WERI-Rb-1 (cell line): Measurements from ENCODE around the gene ARHGEF3.

Source experiments
- DNase-seq: peaks from one replicate; pipeline ENCODE4 v3.0.0-alpha.2; 2020
- H3K27ac ChIP-seq: fragments of 250-450 bp; sonication (Bioruptor Pico); 2 replicates; pipeline ENCODE4 v1.5.1; 2020; ENCODE audit warnings: mild to moderate bottlenecking, moderate library complexity
- H3K27me3 ChIP-seq: fragments of 250-450 bp; sonication (Bioruptor Pico); 2 replicates; pipeline ENCODE4 v1.5.1; 2021; ENCODE audit warnings: mild to moderate bottlenecking, low read depth, moderate library complexity; ENCODE audit not compliant: insufficient read depth, severe bottlenecking
- H3K36me3 ChIP-seq: fragments of 250-450 bp; sonication (Bioruptor Pico); 2 replicates; pipeline ENCODE4 v1.5.1; 2020; ENCODE audit warnings: mild to moderate bottlenecking, moderate library complexity
- H3K4me3 ChIP-seq: 2 replicates; pipeline ENCODE4 v1.5.1; 2011; ENCODE audit warnings: low read depth, mild to moderate bottlenecking, control low read depth, low read length
- H3K9me3 ChIP-seq: fragments of 250-450 bp; sonication (Bioruptor Pico); 2 replicates; pipeline ENCODE4 v1.5.1; 2021; ENCODE audit warnings: mild to moderate bottlenecking, moderate library complexity; ENCODE audit not compliant: severe bottlenecking
- CTCF ChIP-seq: IDR thresholded peaks from 2 replicates; pipeline ENCODE4 v1.5.1; 2011; ENCODE audit warnings: low read depth, mild to moderate bottlenecking, control low read depth, inconsistent platforms, low read length

ARHGEF3 gene

GRCh38 chr3:56776556-56776950 is 25.2 kb downstream of the ARHGEF3 start:
- H3K36me3 ChIP-seq = no peaks in the 10 kb centered on the region
- H3K27ac ChIP-seq = no peak overlapping the region
- H3K9me3 ChIP-seq = no peaks in the 10 kb centered on the region
- no peak overlapping the region for H3K4me3 ChIP-seq
- no peak for TF ChIP-seq CTCF
- no peak for DNase-seq
- H3K27me3 ChIP-seq = no peaks in the 10 kb centered on the region

GRCh38 chr3:56775838-56776555 is 25.8 kb downstream of the ARHGEF3 start:
- no peak overlapping the region for H3K4me3 ChIP-seq
- no peak for DNase-seq
- H3K27me3 ChIP-seq = no peaks in the 10 kb centered on the region
- no peak overlapping the region for H3K27ac ChIP-seq
- no peak for TF ChIP-seq CTCF
- H3K36me3 ChIP-seq = no peaks in the 10 kb centered on the region
- no peaks in the 10 kb centered on the region for H3K9me3 ChIP-seq

- H3K27me3 ChIP-seq = no peaks in the 10 kb centered on the region
- no peak for TF ChIP-seq CTCF
- no peaks in the 10 kb centered on the region for H3K36me3 ChIP-seq
- H3K9me3 ChIP-seq = no peaks in the 10 kb centered on the region
- no peak overlapping the region for H3K4me3 ChIP-seq
- H3K27ac ChIP-seq = no peak overlapping the region
- DNase-seq = no peak
Observed at GRCh38 chr3:56775445-56775837, 26.3 kb downstream of the ARHGEF3 start.

GRCh38 chr3:56773986-56774385 is 27.8 kb downstream of the ARHGEF3 start:
- Histone ChIP-seq H3K9me3 (no peaks in the 10 kb centered on the region), H3K4me3 (no peak overlapping the region), H3K27me3 (no peaks in the 10 kb centered on the region), H3K27ac (no peak overlapping the region), H3K36me3 (no peaks in the 10 kb centered on the region)
- peak; percentile 12 for DNase-seq
- no peak for TF ChIP-seq CTCF

- H3K9me3 ChIP-seq = no peaks in the 10 kb centered on the region
- no peak for TF ChIP-seq CTCF
- no peaks in the 10 kb centered on the region for H3K27me3 ChIP-seq
- H3K36me3 ChIP-seq = no peaks in the 10 kb centered on the region
- H3K4me3 ChIP-seq = no peak overlapping the region
- no peak overlapping the region for H3K27ac ChIP-seq
- DNase-seq = no peak
Observed at GRCh38 chr3:56772952-56773938, 28.5 kb downstream of the ARHGEF3 start.
